Stimulated activated naive CD8-positive, alpha-beta T cell treated with anti-CD3 and anti-CD28 coated beads, Interleukin-15, amount 100 ng/mL, for 72 hours (primary cell): ENCODE results near the gene UNC5C.

Experiments used
- ATAC-seq: fragments of 150-1000 bp; cut with Tn5 transposase; 2 replicates; pipeline ENCODE4 v1.10.0; 2021; ENCODE audit warnings: mild to moderate bottlenecking, moderate library complexity
- DNase-seq, 2 donors: peaks; one replicate each; pipeline ENCODE4 v3.0.0; 2021 to 2022
- H3K27ac Mint-ChIP-seq, 2 donors: one replicate each; pipeline ENCODE4 v1.8.0; 2022; ENCODE audit warnings: mild to moderate bottlenecking in 2 of 2, mixed read lengths in 2 of 2, moderate library complexity in 2 of 2
- H3K27me3 Mint-ChIP-seq: one replicate; pipeline ENCODE4 v1.8.0; 2022; ENCODE audit warnings: mixed read lengths
- H3K4me1 Mint-ChIP-seq: one replicate; pipeline ENCODE4 v1.8.0; 2022; ENCODE audit warnings: mild to moderate bottlenecking, mixed read lengths
- H3K4me3 Mint-ChIP-seq, 2 donors: one replicate each; pipeline ENCODE4 v1.8.0; 2022; ENCODE audit warnings: mild to moderate bottlenecking in 2 of 2, mixed read lengths in 2 of 2, moderate library complexity in 1 of 2
- H3K9me3 Mint-ChIP-seq, 2 donors: one replicate each; pipeline ENCODE4 v1.8.0; 2022; ENCODE audit warnings: mixed read lengths in 2 of 2

Gene UNC5C

GRCh38 chr4:95548738-95549245, at the start of gene UNC5C:
Gene UNC5C, minus strand, starts transcription at chr4:95548973.
- H3K27ac Mint-ChIP-seq: peak within 1 kb of the TSS in 1 of 2 donors; percentile 9
- peak within 1 kb of the TSS; percentile 87 to 92 for H3K4me3 Mint-ChIP-seq
- H3K9me3 Mint-ChIP-seq: no peaks in the 10 kb centered on the region
- ATAC-seq (peak; percentile 41), DNase-seq (peak in 1 of 2 donors; percentile 10)
- peaks cover 67% of the 10 kb centered on the region for H3K27me3 Mint-ChIP-seq
- peaks cover 34% of the 10 kb centered on the region for H3K4me1 Mint-ChIP-seq

- Mint-ChIP-seq H3K9me3 (no peaks in the 10 kb centered on the region), H3K27me3 (no peaks in the 10 kb centered on the region), H3K4me1 (peaks cover 5% of the 10 kb centered on the region), H3K4me3 (no peak overlapping the region), H3K27ac (no peak overlapping the region)
- ATAC-seq (no peak), DNase-seq (no peak)
These were observed 47.9 kb upstream of the UNC5C start for GRCh38 chr4:95596676-95597075.

DNA sequence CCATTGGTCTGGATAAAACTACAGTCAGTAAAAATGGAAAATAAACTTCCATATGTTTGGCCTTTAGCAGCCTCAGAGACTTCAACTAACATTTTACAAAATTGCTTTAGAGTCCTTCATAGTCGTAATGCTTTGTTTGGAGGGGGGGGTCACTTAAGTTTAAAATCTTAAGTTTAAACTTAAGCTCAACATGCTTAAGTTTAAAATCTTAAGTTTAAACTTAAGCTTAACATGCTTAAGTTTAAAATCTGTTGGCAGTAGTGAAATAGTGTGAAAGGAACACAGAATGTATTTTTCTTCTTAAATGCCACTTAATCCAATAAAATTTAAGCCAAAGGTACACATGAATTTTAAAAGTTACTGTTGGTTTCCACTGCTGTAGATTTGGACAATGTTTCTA, 45.9 kb upstream of the UNC5C start:
- Mint-ChIP-seq H3K9me3 (no peaks in the 10 kb centered on the region), H3K4me1 (no peaks in the 10 kb centered on the region), H3K27ac (no peak overlapping the region), H3K27me3 (no peaks in the 10 kb centered on the region), H3K4me3 (no peak overlapping the region)
- no peak for DNase-seq
- ATAC-seq: no peak

- ATAC-seq: no peak
- Mint-ChIP-seq H3K9me3 (no peaks in the 10 kb centered on the region), H3K4me1 (no peaks in the 10 kb centered on the region), H3K27me3 (no peaks in the 10 kb centered on the region), H3K4me3 (no peak overlapping the region), H3K27ac (no peak overlapping the region)
- DNase-seq: no peak
These were observed 45.2 kb upstream of the UNC5C start for GRCh38 chr4:95594013-95594412.

GRCh38 chr4:95591278-95591677, 42.5 kb upstream of the UNC5C start:
- H3K9me3 Mint-ChIP-seq: no peaks in the 10 kb centered on the region
- no peak for DNase-seq

DNA sequence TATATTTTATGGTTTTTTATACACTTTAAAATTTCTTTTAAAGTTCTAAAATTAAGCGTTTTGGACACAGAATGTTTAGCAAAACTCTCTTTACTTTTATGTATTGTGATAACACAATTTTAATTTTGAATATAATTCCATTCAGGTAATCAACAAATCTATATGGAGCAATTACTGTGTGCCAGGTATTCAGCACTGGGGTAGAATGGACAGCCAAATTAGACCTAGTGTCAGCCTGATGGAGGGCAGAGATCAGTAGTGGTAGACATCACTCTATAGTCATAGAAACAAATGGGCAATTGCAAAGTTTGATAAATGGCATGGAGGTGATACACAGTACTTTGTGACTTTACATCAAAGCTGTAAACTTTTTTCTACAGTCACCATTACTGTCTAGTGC, 41.8 kb upstream of the UNC5C start:
- no peaks in the 10 kb centered on the region for H3K4me1 Mint-ChIP-seq
- no peak overlapping the region for H3K4me3 Mint-ChIP-seq
- H3K27me3 Mint-ChIP-seq: no peaks in the 10 kb centered on the region
- no peak overlapping the region for H3K27ac Mint-ChIP-seq
- no peak for ATAC-seq
- DNase-seq: no peak
- no peaks in the 10 kb centered on the region for H3K9me3 Mint-ChIP-seq

More at GRCh38 chr4:95591278-95591677, 42.5 kb upstream of the UNC5C start:
- no peak for ATAC-seq
- Mint-ChIP-seq H3K4me1 (no peaks in the 10 kb centered on the region), H3K27me3 (no peaks in the 10 kb centered on the region), H3K27ac (no peak overlapping the region), H3K4me3 (no peak overlapping the region)

GRCh38 chr4:95585016-95585695, 36.4 kb upstream of the UNC5C start:
- no peak for ATAC-seq
- Mint-ChIP-seq H3K4me3 (no peak overlapping the region), H3K4me1 (no peaks in the 10 kb centered on the region), H3K27ac (no peak overlapping the region), H3K9me3 (peaks cover under 1 to 4% of the 10 kb centered on the region in 2 donors), H3K27me3 (no peaks in the 10 kb centered on the region)
- no peak for DNase-seq

DNA sequence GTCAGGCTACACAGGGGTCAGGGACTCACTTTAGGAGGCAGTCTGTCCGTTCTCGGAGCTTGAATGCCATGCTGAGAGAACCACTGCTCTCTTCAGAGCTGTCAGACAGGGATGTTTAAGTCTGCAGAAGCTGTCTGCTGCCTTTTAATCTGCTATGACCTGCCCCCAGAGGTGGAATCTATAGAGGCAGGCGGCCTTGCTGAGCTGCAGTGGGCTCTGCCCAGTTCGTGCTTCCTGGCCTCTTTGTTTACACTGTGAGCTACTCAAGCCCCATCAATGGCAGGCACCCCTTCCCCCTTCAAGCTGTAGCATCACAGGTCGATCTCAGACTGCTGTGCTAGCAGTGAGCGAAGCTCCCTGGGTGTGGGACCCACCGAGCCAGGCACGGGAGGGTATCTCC, 31.5 kb upstream of the UNC5C start:
- no peak for DNase-seq
- no peak for ATAC-seq
- Mint-ChIP-seq H3K4me3 (no peak overlapping the region), H3K9me3 (peaks cover 17 to 45% of the 10 kb centered on the region in 2 donors), H3K27me3 (no peaks in the 10 kb centered on the region), H3K27ac (no peak overlapping the region), H3K4me1 (no peaks in the 10 kb centered on the region)

DNA sequence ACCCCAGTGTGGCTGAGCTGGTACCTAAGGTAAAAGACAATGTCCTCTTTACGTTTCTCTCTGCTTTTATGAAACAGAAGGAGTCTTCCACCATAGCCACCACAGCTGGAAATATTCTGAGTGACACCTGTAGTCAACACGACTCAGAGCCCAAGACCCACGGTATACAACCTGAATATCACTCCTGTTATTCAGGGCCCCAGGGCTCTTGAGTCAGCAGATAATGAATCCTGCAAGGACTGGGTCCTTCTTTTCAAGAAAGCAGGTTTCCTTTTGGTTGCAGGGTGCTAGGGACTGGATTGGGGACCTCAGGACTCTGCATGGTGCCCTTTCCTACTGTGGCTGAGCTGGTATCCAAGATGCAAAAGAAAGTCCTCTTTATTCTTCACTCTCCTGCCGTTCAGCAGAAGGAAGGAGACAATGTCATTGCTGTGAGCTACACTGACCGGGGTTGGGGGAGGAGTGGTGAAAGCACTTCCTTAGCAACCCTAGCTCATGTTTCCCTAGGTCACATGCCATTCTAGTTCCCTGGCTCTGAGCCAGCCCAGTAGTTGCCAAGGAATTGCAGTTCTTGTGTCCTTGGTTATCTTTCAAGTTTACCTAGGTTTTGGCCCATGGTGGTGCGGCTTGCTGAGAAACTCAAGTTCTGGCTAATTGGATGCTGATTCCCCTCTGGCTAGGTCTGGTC, 23.7 kb upstream of the UNC5C start:
- H3K27ac Mint-ChIP-seq: no peak overlapping the region
- no peaks in the 10 kb centered on the region for H3K27me3 Mint-ChIP-seq
- no peaks in the 10 kb centered on the region for H3K4me1 Mint-ChIP-seq
- H3K4me3 Mint-ChIP-seq: no peak overlapping the region
- ATAC-seq: no peak
- H3K9me3 Mint-ChIP-seq: peaks cover 28 to 31% of the 10 kb centered on the region in 2 donors
- no peak for DNase-seq

DNA sequence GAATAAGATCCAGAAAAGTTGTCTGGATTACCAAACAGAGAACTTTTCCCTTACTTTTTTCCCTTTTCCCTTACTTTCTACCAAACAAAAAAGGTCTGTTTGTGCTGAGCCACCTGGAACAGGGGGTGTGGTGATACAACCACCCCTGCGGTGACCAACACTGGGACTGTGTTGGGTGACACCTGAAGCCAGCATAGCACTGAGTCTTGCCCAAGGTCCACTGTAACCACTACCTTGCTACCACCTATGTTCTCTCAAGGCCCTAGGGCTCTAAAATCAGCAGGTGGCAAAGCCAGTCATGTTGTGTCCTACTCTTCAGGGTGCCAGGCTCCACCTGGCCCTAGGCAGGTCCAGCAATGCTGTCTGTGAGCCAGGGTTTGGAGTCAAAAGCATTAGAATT, 22.8 kb upstream of the UNC5C start:
- H3K27ac Mint-ChIP-seq: no peak overlapping the region
- H3K4me3 Mint-ChIP-seq: no peak overlapping the region
- H3K4me1 Mint-ChIP-seq: no peaks in the 10 kb centered on the region
- ATAC-seq: no peak
- H3K9me3 Mint-ChIP-seq: peaks cover 26 to 29% of the 10 kb centered on the region in 2 donors
- H3K27me3 Mint-ChIP-seq: no peaks in the 10 kb centered on the region
- no peak for DNase-seq

- no peaks in the 10 kb centered on the region for H3K27me3 Mint-ChIP-seq
- ATAC-seq: no peak
- H3K9me3 Mint-ChIP-seq: peaks cover 0 to 14% of the 10 kb centered on the region in 2 donors
- H3K4me1 Mint-ChIP-seq: no peaks in the 10 kb centered on the region
- no peak overlapping the region for H3K27ac Mint-ChIP-seq
- H3K4me3 Mint-ChIP-seq: no peak overlapping the region
- no peak for DNase-seq
These were observed 15.0 kb upstream of the UNC5C start for GRCh38 chr4:95563638-95564337.

GRCh38 chr4:95560774-95561173, 12.0 kb upstream of the UNC5C start:
- no peak overlapping the region for H3K27ac Mint-ChIP-seq
- no peak for DNase-seq
- H3K9me3 Mint-ChIP-seq: peaks cover 0 to 6% of the 10 kb centered on the region in 2 donors
- no peaks in the 10 kb centered on the region for H3K27me3 Mint-ChIP-seq
- no peak for ATAC-seq
- no peaks in the 10 kb centered on the region for H3K4me1 Mint-ChIP-seq
- no peak overlapping the region for H3K4me3 Mint-ChIP-seq

GRCh38 chr4:95556207-95556859, 7.6 kb upstream of the UNC5C start:
- no peaks in the 10 kb centered on the region for H3K9me3 Mint-ChIP-seq
- peaks cover 15% of the 10 kb centered on the region for H3K27me3 Mint-ChIP-seq
- no peak for ATAC-seq
- no peak overlapping the region for H3K27ac Mint-ChIP-seq
- H3K4me3 Mint-ChIP-seq: no peak overlapping the region
- no peaks in the 10 kb centered on the region for H3K4me1 Mint-ChIP-seq
- no peak for DNase-seq

DNA sequence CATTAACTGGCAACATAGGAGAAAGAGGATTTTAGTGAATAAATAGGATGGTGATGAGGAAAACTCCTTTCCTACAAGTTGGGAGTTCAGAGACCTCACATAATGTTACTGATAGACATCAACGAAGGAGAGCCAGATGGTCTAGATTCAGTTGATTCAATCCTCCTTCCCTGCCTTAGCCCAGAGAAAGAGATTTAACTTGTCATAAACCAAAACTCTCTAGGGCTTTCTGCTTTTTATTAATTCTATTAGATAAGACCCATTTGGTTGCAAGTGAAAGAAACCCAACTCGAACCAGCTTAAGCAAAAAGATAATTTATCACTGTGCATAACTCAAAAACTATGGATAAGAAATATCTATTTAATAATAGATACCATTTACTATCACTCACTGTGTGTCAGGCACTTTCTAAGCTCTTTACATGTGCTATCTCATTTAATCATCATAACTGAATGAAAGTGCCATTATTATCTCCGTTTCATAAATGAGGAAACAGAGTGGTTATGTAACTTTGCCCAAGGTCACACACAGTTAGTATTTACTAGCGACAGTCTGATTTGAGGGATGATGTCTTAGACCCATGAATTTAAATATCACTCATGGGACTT, 4.3 kb upstream of the UNC5C start:
- Mint-ChIP-seq H3K9me3 (no peaks in the 10 kb centered on the region), H3K4me1 (peaks cover 27% of the 10 kb centered on the region), H3K27ac (no peak overlapping the region), H3K4me3 (no peak overlapping the region), H3K27me3 (peaks cover 47% of the 10 kb centered on the region)
- no peak for ATAC-seq
- DNase-seq: no peak

GRCh38 chr4:95551653-95552052, 2.9 kb upstream of the UNC5C start:
- Mint-ChIP-seq H3K27me3 (peaks cover 60% of the 10 kb centered on the region), H3K9me3 (no peaks in the 10 kb centered on the region)
- ATAC-seq: no peak

More at GRCh38 chr4:95551653-95552052, 2.9 kb upstream of the UNC5C start:
- Mint-ChIP-seq H3K27ac (no peak overlapping the region), H3K4me1 (peaks cover 34% of the 10 kb centered on the region), H3K4me3 (no peak overlapping the region)
- no peak for DNase-seq
